NB4 (cell line): ENCODE results near the gene VSIG10L.

Source experiments
- DNase-seq: peaks from one replicate; pipeline ENCODE4 v3.0.0; 2010; ENCODE audit warnings: low read depth
- H3K4me3 ChIP-seq: one replicate; pipeline ENCODE4 v1.5.1; 2011; ENCODE audit warnings: mild to moderate bottlenecking, low read depth, low read length, moderate library complexity
- CTCF ChIP-seq: IDR thresholded peaks from one replicate; pipeline ENCODE4 v1.5.1; 2012; ENCODE audit warnings: low read depth, low read length
- MAX ChIP-seq: IDR thresholded peaks from 2 replicates; pipeline ENCODE4 v1.6.1; 2011; ENCODE audit warnings: low read depth, low read length
- MYC ChIP-seq: IDR thresholded peaks from 2 replicates; pipeline ENCODE4 v1.6.1; 2011; ENCODE audit warnings: low read depth, low read length
- POLR2A ChIP-seq: IDR thresholded peaks from 2 replicates; pipeline ENCODE4 v1.6.1; 2011; ENCODE audit warnings: mild to moderate bottlenecking; ENCODE audit not compliant: insufficient read length; ENCODE audit errors: extremely low read depth

VSIG10L gene

GRCh38 chr19:51338563-51339312 lies 3.2 kb downstream of the VSIG10L start:
- peak overlapping the region; percentile 53 for H3K4me3 ChIP-seq
- TF ChIP-seq MAX (peak; percentile 53; the same call in 1 of the 2 replicates), POLR2A (no peak), MYC (0 out of 2 replicates have a peak, but pooled peaks have one; percentile 20), CTCF (peak; percentile 63)
- DNase-seq, result peak; percentile 83

GRCh38 chr19:51337861-51338562 lies 3.9 kb downstream of the VSIG10L start:
- TF ChIP-seq MYC (no peak), CTCF (no peak), MAX (no peak), POLR2A (no peak)
- peak overlapping the region; percentile 25 for H3K4me3 ChIP-seq
- DNase-seq, result no peak

- TF ChIP-seq MYC, result no peak
- no peak for TF ChIP-seq POLR2A
- TF ChIP-seq MAX, result no peak
- no peak for TF ChIP-seq CTCF
- DNase-seq, result no peak
- H3K4me3 ChIP-seq, result no peak overlapping the region
Measured at GRCh38 chr19:51337141-51337860, 4.6 kb downstream of the VSIG10L start.

- TF ChIP-seq MAX (no peak), POLR2A (no peak), MYC (no peak), CTCF (no peak)
- peak; percentile 37 for DNase-seq
- no peak overlapping the region for H3K4me3 ChIP-seq
Measured at GRCh38 chr19:51333836-51334460, 8.0 kb downstream of the VSIG10L start.

- DNase-seq, result no peak
- TF ChIP-seq CTCF (no peak), MAX (no peak), POLR2A (no peak), MYC (no peak)
- no peak overlapping the region for H3K4me3 ChIP-seq
Measured at GRCh38 chr19:51331716-51332115, 10.2 kb downstream of the VSIG10L start.
